ENCODE results near the gene INAFM1.

- no peak for TF ChIP-seq CTCF (IDR thresholded peaks at IDR 0.05; ENCODE audit: low read depth, low read length, poor library complexity, severe bottlenecking)
- TF ChIP-seq EZH2phosphoT487 (IDR thresholded peaks at IDR 0.05; ENCODE audit: borderline replicate concordance, low read length) = no peak
Measured at GRCh38 chr19:47270408-47270807, 4.3 kb upstream of the INAFM1 start.

Measured in DOHH2 (cell line).